SK-N-SH treated with all-trans-retinoic acid at 6 μM for 48 hours (cell line): Measurements from ENCODE around the gene SCN8A.

Experiments
- BACH2 ChIP-seq: fragments of 250-450 bp; sonication (Bioruptor Pico); IDR thresholded peaks from 2 replicates; pipeline ENCODE4 v1.9.0; 2021; ENCODE audit warnings: mild to moderate bottlenecking, borderline replicate concordance
- CREB5 ChIP-seq: fragments of 250-450 bp; sonication (Bioruptor Pico); IDR thresholded peaks from 2 replicates; pipeline ENCODE4 v1.5.1; 2020; ENCODE audit warnings: low read depth, mild to moderate bottlenecking, moderate library complexity
- CSDC2 ChIP-seq: fragments of 250-450 bp; sonication (Bioruptor Pico); IDR thresholded peaks from 2 replicates; pipeline ENCODE4 v1.5.0; 2020; ENCODE audit warnings: mild to moderate bottlenecking, moderate library complexity
- OSR1 ChIP-seq: fragments of 250-450 bp; sonication (Bioruptor Pico); IDR thresholded peaks from 2 replicates; pipeline ENCODE4 v1.8.0; 2022; ENCODE audit warnings: moderate library complexity, mild to moderate bottlenecking, inconsistent platforms
- PPARA ChIP-seq: fragments of 250-450 bp; sonication (Bioruptor Pico); IDR thresholded peaks from 2 replicates; pipeline ENCODE4 v1.5.0; 2020; ENCODE audit warnings: mild to moderate bottlenecking, borderline replicate concordance
- RARB ChIP-seq: fragments of 250-450 bp; sonication (Bioruptor Pico); IDR thresholded peaks from 2 replicates; pipeline ENCODE4 v1.8.0; 2021; ENCODE audit warnings: mild to moderate bottlenecking, moderate library complexity
- TCF4 ChIP-seq: fragments of 250-450 bp; sonication (Bioruptor Pico); IDR thresholded peaks from 2 replicates; pipeline ENCODE4 v1.8.0; 2021; ENCODE audit warnings: mild to moderate bottlenecking, moderate library complexity, borderline replicate concordance
- ZC3H10 ChIP-seq: fragments of 250-450 bp; sonication (Bioruptor Pico); IDR thresholded peaks from 2 replicates; pipeline ENCODE4 v1.5.1; 2021; ENCODE audit warnings: mild to moderate bottlenecking, moderate library complexity
- TF ChIP-seq, protein P1 (sequence below): fragments of 250-450 bp; sonication (Bioruptor Pico); IDR thresholded peaks from 2 replicates; pipeline ENCODE4 v1.8.0; 2020; ENCODE audit warnings: mild to moderate bottlenecking, moderate library complexity, borderline replicate concordance
- TF ChIP-seq, protein P2 (sequence below): fragments of 250-450 bp; sonication (Bioruptor Pico); IDR thresholded peaks from 2 replicates; pipeline ENCODE4 v1.5.0; 2020; ENCODE audit warnings: mild to moderate bottlenecking, moderate library complexity

DNA sequence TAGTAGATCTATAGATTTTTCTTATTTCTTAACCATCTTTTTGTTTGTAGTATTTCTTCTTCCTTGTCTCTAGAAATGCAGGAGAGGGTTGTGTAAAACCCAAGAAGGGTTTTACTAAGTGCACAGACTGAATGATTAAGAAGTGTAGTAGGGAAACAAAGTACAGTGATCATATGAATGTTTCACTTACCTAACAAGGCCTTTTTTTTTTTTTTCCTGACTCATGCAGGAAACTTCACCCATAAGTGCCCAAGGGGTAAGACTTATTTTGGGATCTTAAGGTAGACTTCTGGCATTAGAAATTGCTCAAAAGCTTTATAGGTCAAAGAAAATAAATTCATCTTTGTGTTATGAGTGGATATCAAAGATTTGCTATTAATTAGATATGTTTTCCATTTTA, 10.2 kb downstream of the SCN8A start:
- TF ChIP-seq CREB5 (CRISPR knock-in tag) (no peak), ZC3H10 (CRISPR knock-in tag) (no peak), CSDC2 (no peak), OSR1 (CRISPR knock-in tag) (no peak), TCF4 (CRISPR knock-in tag) (no peak), RARB (CRISPR knock-in tag) (no peak), PPARA (no peak), BACH2 (CRISPR knock-in tag) (no peak)
- TF ChIP-seq, protein P1, sequence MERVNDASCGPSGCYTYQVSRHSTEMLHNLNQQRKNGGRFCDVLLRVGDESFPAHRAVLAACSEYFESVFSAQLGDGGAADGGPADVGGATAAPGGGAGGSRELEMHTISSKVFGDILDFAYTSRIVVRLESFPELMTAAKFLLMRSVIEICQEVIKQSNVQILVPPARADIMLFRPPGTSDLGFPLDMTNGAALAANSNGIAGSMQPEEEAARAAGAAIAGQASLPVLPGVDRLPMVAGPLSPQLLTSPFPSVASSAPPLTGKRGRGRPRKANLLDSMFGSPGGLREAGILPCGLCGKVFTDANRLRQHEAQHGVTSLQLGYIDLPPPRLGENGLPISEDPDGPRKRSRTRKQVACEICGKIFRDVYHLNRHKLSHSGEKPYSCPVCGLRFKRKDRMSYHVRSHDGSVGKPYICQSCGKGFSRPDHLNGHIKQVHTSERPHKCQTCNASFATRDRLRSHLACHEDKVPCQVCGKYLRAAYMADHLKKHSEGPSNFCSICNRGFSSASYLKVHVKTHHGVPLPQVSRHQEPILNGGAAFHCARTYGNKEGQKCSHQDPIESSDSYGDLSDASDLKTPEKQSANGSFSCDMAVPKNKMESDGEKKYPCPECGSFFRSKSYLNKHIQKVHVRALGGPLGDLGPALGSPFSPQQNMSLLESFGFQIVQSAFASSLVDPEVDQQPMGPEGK (CRISPR knock-in tag), result no peak
- TF ChIP-seq, protein P2, sequence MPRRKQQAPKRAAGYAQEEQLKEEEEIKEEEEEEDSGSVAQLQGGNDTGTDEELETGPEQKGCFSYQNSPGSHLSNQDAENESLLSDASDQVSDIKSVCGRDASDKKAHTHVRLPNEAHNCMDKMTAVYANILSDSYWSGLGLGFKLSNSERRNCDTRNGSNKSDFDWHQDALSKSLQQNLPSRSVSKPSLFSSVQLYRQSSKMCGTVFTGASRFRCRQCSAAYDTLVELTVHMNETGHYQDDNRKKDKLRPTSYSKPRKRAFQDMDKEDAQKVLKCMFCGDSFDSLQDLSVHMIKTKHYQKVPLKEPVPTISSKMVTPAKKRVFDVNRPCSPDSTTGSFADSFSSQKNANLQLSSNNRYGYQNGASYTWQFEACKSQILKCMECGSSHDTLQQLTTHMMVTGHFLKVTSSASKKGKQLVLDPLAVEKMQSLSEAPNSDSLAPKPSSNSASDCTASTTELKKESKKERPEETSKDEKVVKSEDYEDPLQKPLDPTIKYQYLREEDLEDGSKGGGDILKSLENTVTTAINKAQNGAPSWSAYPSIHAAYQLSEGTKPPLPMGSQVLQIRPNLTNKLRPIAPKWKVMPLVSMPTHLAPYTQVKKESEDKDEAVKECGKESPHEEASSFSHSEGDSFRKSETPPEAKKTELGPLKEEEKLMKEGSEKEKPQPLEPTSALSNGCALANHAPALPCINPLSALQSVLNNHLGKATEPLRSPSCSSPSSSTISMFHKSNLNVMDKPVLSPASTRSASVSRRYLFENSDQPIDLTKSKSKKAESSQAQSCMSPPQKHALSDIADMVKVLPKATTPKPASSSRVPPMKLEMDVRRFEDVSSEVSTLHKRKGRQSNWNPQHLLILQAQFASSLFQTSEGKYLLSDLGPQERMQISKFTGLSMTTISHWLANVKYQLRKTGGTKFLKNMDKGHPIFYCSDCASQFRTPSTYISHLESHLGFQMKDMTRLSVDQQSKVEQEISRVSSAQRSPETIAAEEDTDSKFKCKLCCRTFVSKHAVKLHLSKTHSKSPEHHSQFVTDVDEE (CRISPR knock-in tag), result no peak
